HG02973 (cell line): Measurements from ENCODE around the gene NACC2.

Source experiments
- ATAC-seq: cut with Tn5 transposase; IDR thresholded peaks from one replicate; pipeline ENCODE4 v1.9.1; 2021; ENCODE audit warnings: moderate library complexity; ENCODE audit not compliant: unreplicated experiment

The NACC2 gene

GRCh38 chr9:135984072-135984710 lies 110.9 kb downstream of the NACC2 start:
- ATAC-seq = no peak

- no peak for ATAC-seq
These were observed 111.6 kb downstream of the NACC2 start for GRCh38 chr9:135983208-135984071.

GRCh38 chr9:135982499-135983207 lies 112.4 kb downstream of the NACC2 start:
- ATAC-seq = no peak

- ATAC-seq = no peak
These were observed 114.0 kb downstream of the NACC2 start for GRCh38 chr9:135980926-135981630.

GRCh38 chr9:135979547-135980166 lies 115.4 kb downstream of the NACC2 start:
- ATAC-seq = no peak

GRCh38 chr9:135978642-135979546 lies 116.2 kb downstream of the NACC2 start:
- no peak for ATAC-seq

GRCh38 chr9:135976944-135977343 lies 118.1 kb downstream of the NACC2 start:
- ATAC-seq = no peak

- ATAC-seq = no peak
These were observed 118.6 kb downstream of the NACC2 start for GRCh38 chr9:135976531-135976930.

GRCh38 chr9:135975834-135976233 lies 119.3 kb downstream of the NACC2 start:
- ATAC-seq = no peak

GRCh38 chr9:135974220-135974573 lies 120.9 kb downstream of the NACC2 start:
- no peak for ATAC-seq

GRCh38 chr9:135973277-135974219 lies 121.5 kb downstream of the NACC2 start:
- ATAC-seq = no peak

- no peak for ATAC-seq
These were observed 123.2 kb downstream of the NACC2 start for GRCh38 chr9:135971892-135972291.

- no peak for ATAC-seq
These were observed 123.8 kb downstream of the NACC2 start for GRCh38 chr9:135971111-135971766.

GRCh38 chr9:135970128-135970815 lies 124.8 kb downstream of the NACC2 start:
- no peak for ATAC-seq

- ATAC-seq = no peak
These were observed 125.9 kb downstream of the NACC2 start for GRCh38 chr9:135969064-135969683.

- no peak for ATAC-seq
These were observed 126.5 kb downstream of the NACC2 start for GRCh38 chr9:135968601-135969000.

- no peak for ATAC-seq
These were observed 127.0 kb downstream of the NACC2 start for GRCh38 chr9:135968083-135968476.
